Uterus (tissue), 2 donors: Measurements from ENCODE around the gene BNC2.

Experiments
- CTCF ChIP-seq, 4 experiments: fragments of 200-600 bp in 2 of 4; fragments of 450-650 bp in 2 of 4; sonication (generic) in 2 of 4; IDR thresholded peaks; one replicate each; pipeline ENCODE4 v1.5.1; 2016 to 2019; ENCODE audit warnings: antibody characterized with exemption in 4 of 4, mild to moderate bottlenecking in 2 of 4, moderate library complexity in 1 of 4
- POLR2A ChIP-seq, 2 donors: fragments of 450-650 bp; IDR thresholded peaks; one replicate each; pipeline ENCODE4 v1.6.1; 2016; ENCODE audit warnings: antibody characterized with exemption in 2 of 2, mild to moderate bottlenecking in 1 of 2, moderate library complexity in 1 of 2

- TF ChIP-seq CTCF (IDR thresholded peaks at IDR 0.05) (no peak), POLR2A (IDR thresholded peaks at IDR 0.05) (no peak)
Observed at GRCh38 chr9:16453390-16453789, 417.1 kb downstream of the BNC2 start.
